ENCODE data around the gene FNDC5. TPM values are rescaled to one million over a fixed set of nuclear protein-coding genes. Genes with fewer than 3 reads are reported as not detected.

Gene FNDC5
- total and polyA plus RNA-seq, 8 donors, result 4.6 to 13.3 (median 8.9) TPM; not detected in 1

- no peak for TF ChIP-seq CTCF (IDR thresholded peaks at IDR 0.05)
- Histone ChIP-seq H3K9me3 (no peaks in the 10 kb centered on the region), H3K27me3 (peaks cover 46 to 94% of the 10 kb centered on the region in 2 donors), H3K36me3 (no peaks in the 10 kb centered on the region), H3K4me1 (peaks cover 0 to 6% of the 10 kb centered on the region in 2 donors), H3K27ac (no peak overlapping the region), H3K4me3 (no peak overlapping the region)
- ATAC-seq, result no peak
- intact Hi-C loops (cut with DNase I), result no loop called here
- no peak for DNase-seq
Measured at GRCh38 chr1:32888134-32888533, 17.4 kb upstream of the FNDC5 start.

- TF ChIP-seq CTCF (IDR thresholded peaks at IDR 0.05), result no peak
- Histone ChIP-seq H3K27me3 (peaks cover 41 to 92% of the 10 kb centered on the region in 2 donors), H3K4me3 (no peak overlapping the region), H3K27ac (no peak overlapping the region), H3K36me3 (no peaks in the 10 kb centered on the region), H3K4me1 (peaks cover 0 to under 1% of the 10 kb centered on the region in 2 donors), H3K9me3 (no peaks in the 10 kb centered on the region)
- intact Hi-C loops (cut with DNase I), result no loop called here
- no peak for ATAC-seq
- DNase-seq, result no peak
Measured at GRCh38 chr1:32887623-32888022, 16.9 kb upstream of the FNDC5 start.

- no peak overlapping the region for H3K4me3 ChIP-seq
- H3K9me3 ChIP-seq, result no peaks in the 10 kb centered on the region
- H3K36me3 ChIP-seq, result no peaks in the 10 kb centered on the region
- TF ChIP-seq CTCF (IDR thresholded peaks at IDR 0.05), result no peak
- H3K27ac ChIP-seq, result no peak overlapping the region
- no peaks in the 10 kb centered on the region for H3K4me1 ChIP-seq
- DNase-seq, result no peak
- ATAC-seq, result no peak
- H3K27me3 ChIP-seq, result peaks cover 36 to 91% of the 10 kb centered on the region in 2 donors
- intact Hi-C loops (cut with DNase I), result no loop called here
Measured at GRCh38 chr1:32886828-32887414, 16.2 kb upstream of the FNDC5 start.

GRCh38 chr1:32886004-32886827 is 15.5 kb upstream of the FNDC5 start, which contains the start of gene HPCA:
Gene HPCA, plus strand, starts transcription at chr1:32886491. Its CDS starts 2,408 bp downstream, at chr1:32888899.
- DNase-seq, result peak in 1 of 4 donors; percentile 73
- TF ChIP-seq CTCF (IDR thresholded peaks at IDR 0.05), result no peak
- H3K9me3 ChIP-seq, result no peaks in the 10 kb centered on the region
- no peaks in the 10 kb centered on the region for H3K36me3 ChIP-seq
- H3K4me3 ChIP-seq, result no peak within 1 kb of the TSS
- H3K27me3 ChIP-seq, result peaks cover 34 to 84% of the 10 kb centered on the region in 2 donors
- intact Hi-C loops (cut with DNase I), result no loop called here
- H3K4me1 ChIP-seq, result no peaks in the 10 kb centered on the region
- H3K27ac ChIP-seq, result no peak within 1 kb of the TSS
- ATAC-seq, result peak; percentile 94

GRCh38 chr1:32885676-32886003 is 14.9 kb upstream of the FNDC5 start:
- H3K27me3 ChIP-seq, result peaks cover 31 to 78% of the 10 kb centered on the region in 2 donors

More at GRCh38 chr1:32885676-32886003, 14.9 kb upstream of the FNDC5 start:
- Histone ChIP-seq H3K27ac (no peak overlapping the region), H3K36me3 (no peaks in the 10 kb centered on the region), H3K4me3 (no peak overlapping the region), H3K9me3 (no peaks in the 10 kb centered on the region), H3K4me1 (no peaks in the 10 kb centered on the region)
- no peak for ATAC-seq
- intact Hi-C loops (cut with DNase I), result no loop called here
- DNase-seq, result no peak
- no peak for TF ChIP-seq CTCF (IDR thresholded peaks at IDR 0.05)
